Choroid plexus epithelial cell (primary cell): Measurements from ENCODE around the gene SFTA2.
"Not testable (repeated sequence)": the region's sequence is repeated elsewhere in the genome, so short reads cannot be mapped to it uniquely, and the experiment has no call there.

Source experiments
- DNase-seq: peaks from one replicate; pipeline ENCODE4 v3.0.0-alpha.2; 2010; ENCODE audit warnings: low read depth
- H3K4me3 ChIP-seq: 2 replicates; pipeline ENCODE4 v1.5.1; 2011; ENCODE audit warnings: low read depth, mild to moderate bottlenecking, control low read depth, low read length, moderate library complexity
- CTCF ChIP-seq: conservative IDR thresholded peaks from 2 replicates; pipeline ENCODE4 v1.5.1; 2011; ENCODE audit warnings: low read depth, mild to moderate bottlenecking, control low read depth, inconsistent platforms, low read length, moderate library complexity

SFTA2 gene

GRCh38 chr6:30931969-30932645 is at the start of gene SFTA2:
Gene SFTA2 (minus strand): TSS chr6:30932170. CDS start chr6:30932096, 74 bp downstream.
- no peak for TF ChIP-seq CTCF
- no peak for DNase-seq
- H3K4me3 ChIP-seq = no peak within 1 kb of the TSS

GRCh38 chr6:30979690-30980089 is 47.7 kb upstream of the SFTA2 start:
- DNase-seq = no peak
- TF ChIP-seq CTCF = no peak
- H3K4me3 ChIP-seq = no peak overlapping the region

- no peak for TF ChIP-seq CTCF
- no peak overlapping the region for H3K4me3 ChIP-seq
- DNase-seq = no peak
These were observed 47.2 kb upstream of the SFTA2 start for GRCh38 chr6:30979141-30979540.

GRCh38 chr6:30974490-30975252 is 42.7 kb upstream of the SFTA2 start:
- DNase-seq = no peak
- no peak for TF ChIP-seq CTCF

GRCh38 chr6:30972816-30973215 is 40.8 kb upstream of the SFTA2 start:
- H3K4me3 ChIP-seq = no peak overlapping the region
- no peak for TF ChIP-seq CTCF
- DNase-seq = no peak

More at GRCh38 chr6:30974490-30975252, 42.7 kb upstream of the SFTA2 start:
- H3K4me3 ChIP-seq = no peak overlapping the region

GRCh38 chr6:30970946-30971345 is 39.0 kb upstream of the SFTA2 start:
- TF ChIP-seq CTCF = no peak
- DNase-seq = no peak
- no peak overlapping the region for H3K4me3 ChIP-seq

GRCh38 chr6:30969171-30969570 is 37.2 kb upstream of the SFTA2 start:
- not testable (repeated sequence) for DNase-seq, H3K4me3 ChIP-seq
